Stimulated activated CD8-positive, alpha-beta memory T cell treated with anti-CD3 and anti-CD28 coated beads, Interleukin-15, amount 100 ng/mL, for 24 hours (primary cell): ENCODE measurements around the gene PPP5C.
"Not testable (repeated sequence)": the region's sequence is repeated elsewhere in the genome, so short reads cannot be mapped to it uniquely, and the experiment has no call there.

Experiments used
- DNase-seq: peaks from one replicate; pipeline ENCODE4 v3.0.0-alpha.2; 2020; ENCODE audit warnings: low read depth

The PPP5C gene

GRCh38 chr19:46366620-46367292, 19.9 kb downstream of the PPP5C start:
- no peak for DNase-seq

- DNase-seq, result no peak
Measured at GRCh38 chr19:46367426-46367825, 20.5 kb downstream of the PPP5C start.

DNA sequence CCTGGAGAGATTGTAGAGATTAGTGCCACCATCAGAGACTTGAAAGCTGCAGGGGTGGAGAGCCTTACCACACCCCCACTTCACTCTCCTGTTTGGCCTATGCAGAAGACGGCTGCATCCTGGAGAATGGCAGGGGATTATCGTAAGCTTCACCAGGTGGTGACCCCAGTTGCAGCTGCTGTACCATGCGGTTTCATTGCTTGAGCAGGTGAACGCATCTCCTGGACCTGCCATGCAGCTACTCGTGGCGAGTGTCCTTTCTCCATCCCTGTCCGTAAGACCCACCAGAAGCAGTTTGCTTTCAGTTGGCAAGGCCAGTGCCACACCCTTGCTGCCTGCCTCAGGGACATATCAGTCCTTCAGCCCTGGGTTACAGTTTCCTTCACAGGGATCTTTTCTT, 21.2 kb downstream of the PPP5C start:
- DNase-seq, result no peak

DNA sequence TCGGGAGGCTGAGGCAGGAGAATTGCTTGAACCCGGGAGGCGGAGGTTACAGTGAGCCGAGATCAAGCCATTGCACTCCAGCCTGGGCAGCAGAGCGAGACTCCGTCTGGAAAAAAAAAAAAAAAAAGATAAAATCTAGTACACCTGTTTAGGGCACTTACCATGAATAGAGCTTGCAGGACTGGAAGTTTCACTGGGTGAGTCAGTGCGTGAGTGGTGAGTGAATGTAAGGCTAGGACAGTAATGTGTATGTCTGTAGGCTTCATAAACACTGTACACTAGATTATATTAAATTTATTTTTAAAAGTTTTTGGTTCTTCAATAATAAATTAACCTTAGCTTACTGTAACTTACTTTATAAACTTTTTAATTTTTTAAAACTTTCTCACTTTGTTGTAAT, 22.9 kb downstream of the PPP5C start:
- DNase-seq, result no peak

- DNase-seq, result no peak
Measured at GRCh38 chr19:46371371-46371901, 24.5 kb downstream of the PPP5C start.

- DNase-seq, result no peak
Measured at GRCh38 chr19:46372901-46373490, 26.1 kb downstream of the PPP5C start.

DNA sequence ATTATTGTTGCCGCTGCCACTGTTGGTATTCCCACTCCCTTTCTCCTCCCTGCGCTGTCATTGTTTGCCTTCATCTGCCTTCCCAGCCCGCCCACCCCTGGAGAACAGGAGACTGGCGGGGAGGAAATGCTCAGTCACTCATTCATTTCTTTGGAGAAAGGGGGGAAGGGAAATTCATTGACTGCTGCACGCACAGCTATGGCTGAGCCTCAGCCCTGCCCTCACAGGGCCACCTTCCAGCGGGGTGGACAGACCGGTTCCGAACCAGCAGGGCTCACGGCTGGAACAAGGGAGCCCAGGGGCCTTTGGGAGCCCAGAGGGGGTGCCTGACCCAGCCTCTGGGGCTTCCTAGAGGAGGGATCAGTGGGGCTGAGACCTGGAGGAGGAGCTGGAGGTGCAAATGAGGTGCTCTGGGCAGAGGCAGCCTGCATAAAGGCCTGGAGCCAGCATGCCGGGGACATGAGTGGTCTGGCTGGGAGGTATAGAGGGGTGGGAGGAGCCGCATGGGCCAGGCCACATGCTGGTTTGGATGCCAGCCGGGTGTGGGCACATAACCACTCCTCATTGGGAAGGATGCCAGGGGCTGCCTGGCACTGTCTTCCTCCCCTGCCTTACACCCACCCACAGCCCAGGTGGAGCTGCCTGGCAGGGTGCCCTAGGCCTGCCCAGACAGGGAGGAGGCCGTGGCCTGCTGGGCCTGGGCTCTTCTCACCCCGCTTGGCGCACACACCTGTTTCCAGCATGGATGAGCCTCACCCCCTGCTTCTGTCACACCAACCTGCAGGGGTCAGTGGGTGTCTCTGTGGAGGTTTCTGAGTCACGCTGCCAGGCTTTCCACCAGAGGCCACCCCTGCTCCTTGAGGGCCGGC, 26.8 kb downstream of the PPP5C start:
- DNase-seq, result no peak

GRCh38 chr19:46374536-46375475, 27.9 kb downstream of the PPP5C start:
- no peak for DNase-seq

DNA sequence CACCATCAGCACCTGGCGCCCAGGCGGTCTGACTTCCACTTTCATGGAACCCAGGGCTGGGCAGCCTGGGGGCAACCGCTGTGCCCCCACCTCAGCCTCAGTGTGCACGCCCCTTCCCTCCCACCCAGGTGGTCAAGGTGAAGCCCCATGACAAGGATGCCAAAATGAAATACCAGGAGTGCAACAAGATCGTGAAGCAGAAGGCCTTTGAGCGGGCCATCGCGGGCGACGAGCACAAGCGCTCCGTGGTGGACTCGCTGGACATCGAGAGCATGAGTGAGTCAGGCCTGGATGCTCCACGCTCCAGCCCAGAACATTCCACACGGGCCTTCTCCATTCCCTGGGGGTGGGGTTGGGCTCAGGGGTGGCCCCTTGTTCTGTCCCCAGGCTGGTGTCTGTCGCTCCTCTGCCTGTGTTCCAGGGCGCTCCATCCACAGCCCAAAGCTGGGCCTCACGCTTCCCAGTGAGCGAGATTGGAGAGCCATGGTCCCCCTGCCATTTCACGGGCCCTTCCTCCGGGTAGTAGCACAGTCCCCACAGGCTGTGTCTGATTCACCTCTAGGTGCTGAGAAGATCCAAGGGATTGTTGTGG, 28.7 kb downstream of the PPP5C start:
- not testable (repeated sequence) for DNase-seq

DNA sequence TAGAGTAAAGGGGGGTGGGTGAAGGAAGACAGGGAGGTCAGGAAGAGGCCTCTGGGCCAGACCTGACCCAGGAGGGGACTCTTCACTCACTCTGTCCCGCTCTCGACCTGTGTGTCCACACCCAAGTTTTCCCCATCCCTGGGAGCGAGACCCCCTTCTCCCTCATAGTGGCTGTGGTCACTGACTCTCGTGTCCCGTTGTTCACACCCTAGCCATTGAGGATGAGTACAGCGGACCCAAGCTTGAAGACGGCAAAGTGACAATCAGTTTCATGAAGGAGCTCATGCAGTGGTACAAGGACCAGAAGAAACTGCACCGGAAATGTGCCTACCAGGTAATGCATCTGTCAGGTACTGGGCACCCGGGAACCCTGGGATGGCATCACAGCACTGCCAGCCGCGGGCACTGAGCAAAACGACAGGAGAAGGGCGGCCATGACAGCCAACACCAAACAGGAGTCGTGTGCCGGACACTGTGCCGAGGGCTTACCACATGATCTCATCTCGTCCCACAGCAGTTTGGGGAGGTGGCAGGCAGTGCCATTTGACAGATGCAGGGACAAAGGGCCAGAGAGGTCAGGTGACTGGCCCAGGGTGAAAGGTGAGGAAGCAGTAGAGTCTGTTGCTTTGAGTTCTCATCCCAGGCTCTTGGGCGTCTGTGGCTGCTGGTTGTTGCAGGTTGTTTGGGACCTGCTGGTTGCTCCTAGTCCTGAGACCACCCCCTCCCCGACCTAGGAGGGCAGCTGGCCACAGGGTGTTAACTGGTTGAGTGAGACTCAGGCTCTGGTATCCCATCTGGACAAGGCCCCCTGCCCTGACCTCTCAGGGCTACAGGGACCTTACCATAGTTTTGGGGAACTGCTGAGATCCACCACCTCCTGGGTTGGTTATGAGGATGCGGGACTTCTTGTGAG, 29.6 kb downstream of the PPP5C start:
- DNase-seq, result no peak

DNA sequence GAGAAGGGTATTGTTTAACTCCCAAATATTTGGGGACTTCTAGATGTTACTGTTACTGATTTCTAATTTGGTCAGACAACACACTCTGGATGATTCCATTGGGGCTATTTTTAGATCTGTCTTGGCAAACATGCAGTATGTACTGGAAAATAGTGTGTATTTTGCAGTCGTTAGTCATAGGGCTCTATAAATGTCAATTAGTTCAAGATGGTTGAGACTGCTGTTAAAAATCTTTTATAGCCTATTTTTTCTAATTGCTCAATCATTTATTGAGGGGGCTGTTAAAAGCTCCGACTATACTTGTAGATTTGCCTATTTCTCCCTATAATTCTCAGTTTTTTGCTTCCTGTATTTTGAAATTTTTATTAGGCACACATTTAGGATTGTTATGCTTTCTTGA, 31.4 kb downstream of the PPP5C start:
- no peak for DNase-seq

- no peak for DNase-seq
Measured at GRCh38 chr19:46380690-46381089, 33.8 kb downstream of the PPP5C start.

- DNase-seq, result no peak
Measured at GRCh38 chr19:46381346-46381745, 34.5 kb downstream of the PPP5C start.

- no peak for DNase-seq
Measured at GRCh38 chr19:46381756-46382345, 35.0 kb downstream of the PPP5C start.

DNA sequence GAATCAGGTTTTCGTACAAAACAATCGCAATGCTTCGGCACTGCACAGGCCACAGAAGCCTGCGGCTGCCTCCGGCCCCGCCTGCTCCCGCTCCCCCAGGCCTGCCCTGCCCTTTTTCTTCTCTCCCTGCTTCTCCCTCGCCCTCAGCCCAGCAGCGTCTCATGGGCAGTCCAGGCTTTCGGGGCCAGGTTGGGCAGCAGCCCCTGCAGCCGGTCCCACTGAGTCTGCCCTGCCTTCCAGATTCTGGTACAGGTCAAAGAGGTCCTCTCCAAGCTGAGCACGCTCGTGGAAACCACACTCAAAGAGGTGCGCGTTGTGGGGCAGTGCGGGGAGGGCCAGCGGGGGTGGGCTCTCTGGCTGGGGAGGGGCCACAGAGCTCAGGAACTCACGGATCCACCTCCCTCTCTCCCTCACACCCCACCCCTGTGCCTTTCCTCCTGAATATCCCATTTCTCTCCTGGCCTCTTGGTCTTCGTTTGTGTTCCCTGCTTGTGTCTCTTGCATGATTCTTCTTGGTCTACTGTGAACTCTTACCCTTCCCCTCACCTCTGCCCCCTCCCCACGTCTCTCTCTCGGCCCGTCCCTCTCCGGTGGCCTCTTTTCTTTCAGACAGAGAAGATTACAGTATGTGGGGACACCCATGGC, 36.4 kb downstream of the PPP5C start:
- DNase-seq, result no peak

- no peak for DNase-seq
Measured at GRCh38 chr19:46383846-46384245, 37.0 kb downstream of the PPP5C start.

GRCh38 chr19:46384396-46384795, 37.5 kb downstream of the PPP5C start:
- no peak for DNase-seq

DNA sequence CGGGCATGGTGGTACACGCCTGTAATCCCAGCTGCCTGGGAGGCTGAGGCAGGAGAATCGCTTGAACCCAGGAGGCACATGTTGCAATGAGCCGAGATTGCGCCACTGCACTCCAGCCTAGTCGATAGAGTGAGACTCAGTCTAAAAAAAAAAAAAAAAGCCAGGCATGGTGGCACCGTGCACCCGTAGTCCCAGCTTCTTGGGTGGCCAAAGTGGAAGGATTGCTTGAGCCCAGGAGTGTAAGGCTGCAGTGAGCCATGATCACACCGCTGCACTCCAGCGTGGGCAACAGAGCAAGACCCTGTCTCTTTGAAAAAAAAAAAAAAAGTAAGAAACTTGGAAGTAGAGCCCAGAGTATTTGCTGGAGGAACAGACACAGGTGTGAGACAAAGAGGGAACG, 38.7 kb downstream of the PPP5C start:
- DNase-seq, result no peak

DNA sequence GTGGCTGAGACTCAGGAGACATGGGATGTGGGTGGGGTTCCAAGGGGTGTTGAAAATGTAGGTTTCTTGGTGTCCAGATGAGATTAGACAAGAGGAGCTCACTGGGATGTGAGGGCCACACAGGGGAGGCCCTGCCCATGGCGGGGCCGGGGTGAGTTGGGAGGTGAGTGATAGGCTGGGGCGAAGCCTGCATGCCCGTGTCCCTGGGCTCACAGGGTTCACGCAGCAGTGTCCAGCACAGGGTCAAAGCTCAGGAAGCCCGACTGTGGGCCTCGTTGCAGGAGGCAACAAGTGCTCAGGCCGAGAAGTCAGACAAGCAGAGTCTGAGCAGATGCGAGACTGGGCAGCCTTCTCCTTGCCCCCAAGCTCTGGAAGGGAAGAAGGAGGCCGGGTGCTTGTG, 39.3 kb downstream of the PPP5C start:
- no peak for DNase-seq
